PFSK-1 (cell line): ENCODE measurements around the gene RIN3.

Source experiments
- FOXP2 ChIP-seq: optimal IDR thresholded peaks from 2 replicates; pipeline ENCODE3; 2011; ENCODE audit warnings: borderline replicate concordance, control low read depth, inconsistent platforms; ENCODE audit not compliant: insufficient read depth; ENCODE audit errors: extremely low read length, extremely low read depth
- POLR2AphosphoS5 ChIP-seq: IDR thresholded peaks from 2 replicates; pipeline ENCODE4 v1.6.1; 2012; ENCODE audit warnings: low read depth, mild to moderate bottlenecking, control low read depth, low read length, moderate library complexity
- REST ChIP-seq, 2 experiments: IDR thresholded peaks; 2 replicates each; pipeline versions ENCODE4 v1.6.1 to v1.8.0; 2011 to 2012; ENCODE audit warnings: low read depth in 2 of 2, low read length in 2 of 2, control low read depth in 1 of 2, inconsistent platforms in 1 of 2, mild to moderate bottlenecking in 1 of 2, moderate library complexity in 1 of 2; ENCODE audit not compliant: insufficient read depth in 1 of 2
- SIN3A ChIP-seq: IDR thresholded peaks from 2 replicates; pipeline ENCODE4 v1.6.1; 2012; ENCODE audit warnings: mild to moderate bottlenecking, low read length, moderate library complexity, borderline replicate concordance; ENCODE audit not compliant: insufficient read depth
- TAF1 ChIP-seq: IDR thresholded peaks from 2 replicates; pipeline ENCODE4 v1.6.1; 2012; ENCODE audit warnings: low read length, control low read depth, borderline replicate concordance; ENCODE audit not compliant: insufficient read depth

The RIN3 gene

GRCh38 chr14:92615451-92615850, 101.9 kb downstream of the RIN3 start:
- no peak for TF ChIP-seq POLR2AphosphoS5
- TF ChIP-seq REST (IDR thresholded peaks at IDR 0.05; ENCODE audit: insufficient read depth in 1 of 2, low read depth in 2 of 2, low read length in 2 of 2) = no peak
- TF ChIP-seq FOXP2 = no peak
- no peak for TF ChIP-seq SIN3A
- no peak for TF ChIP-seq TAF1

- TF ChIP-seq REST (IDR thresholded peaks at IDR 0.05; ENCODE audit: insufficient read depth in 1 of 2, low read depth in 2 of 2, low read length in 2 of 2) = no peak
- no peak for TF ChIP-seq FOXP2
- no peak for TF ChIP-seq POLR2AphosphoS5
- no peak for TF ChIP-seq TAF1
- TF ChIP-seq SIN3A = no peak
Observed at GRCh38 chr14:92616178-92616577, 102.6 kb downstream of the RIN3 start.

- TF ChIP-seq REST (IDR thresholded peaks at IDR 0.05; ENCODE audit: insufficient read depth in 1 of 2, low read depth in 2 of 2, low read length in 2 of 2) (no peak), SIN3A (no peak), FOXP2 (no peak), TAF1 (no peak), POLR2AphosphoS5 (no peak)
Observed at GRCh38 chr14:92617581-92617980, 104.0 kb downstream of the RIN3 start.

- TF ChIP-seq REST (IDR thresholded peaks at IDR 0.05; ENCODE audit: insufficient read depth in 1 of 2, low read depth in 2 of 2, low read length in 2 of 2) = no peak
- TF ChIP-seq POLR2AphosphoS5 = no peak
- no peak for TF ChIP-seq TAF1
- no peak for TF ChIP-seq FOXP2
- TF ChIP-seq SIN3A = no peak
Observed at GRCh38 chr14:92619671-92620456, 106.3 kb downstream of the RIN3 start.

- TF ChIP-seq REST (IDR thresholded peaks at IDR 0.05; ENCODE audit: insufficient read depth in 1 of 2, low read depth in 2 of 2, low read length in 2 of 2) = no peak
- TF ChIP-seq FOXP2 = no peak
- no peak for TF ChIP-seq TAF1
- no peak for TF ChIP-seq POLR2AphosphoS5
- TF ChIP-seq SIN3A = no peak
Observed at GRCh38 chr14:92622311-92622710, 108.7 kb downstream of the RIN3 start.
